Stromal cell of bone marrow (primary cell): ENCODE results near the gene TOR3A.
"Not testable (repeated sequence)": the region's sequence is repeated elsewhere in the genome, so short reads cannot be mapped to it uniquely, and the experiment has no call there.

Experiments
- DNase-seq: peaks from one replicate; pipeline ENCODE4 v3.0.0-alpha.2; 2012; ENCODE audit warnings: low read depth

Gene TOR3A

DNA sequence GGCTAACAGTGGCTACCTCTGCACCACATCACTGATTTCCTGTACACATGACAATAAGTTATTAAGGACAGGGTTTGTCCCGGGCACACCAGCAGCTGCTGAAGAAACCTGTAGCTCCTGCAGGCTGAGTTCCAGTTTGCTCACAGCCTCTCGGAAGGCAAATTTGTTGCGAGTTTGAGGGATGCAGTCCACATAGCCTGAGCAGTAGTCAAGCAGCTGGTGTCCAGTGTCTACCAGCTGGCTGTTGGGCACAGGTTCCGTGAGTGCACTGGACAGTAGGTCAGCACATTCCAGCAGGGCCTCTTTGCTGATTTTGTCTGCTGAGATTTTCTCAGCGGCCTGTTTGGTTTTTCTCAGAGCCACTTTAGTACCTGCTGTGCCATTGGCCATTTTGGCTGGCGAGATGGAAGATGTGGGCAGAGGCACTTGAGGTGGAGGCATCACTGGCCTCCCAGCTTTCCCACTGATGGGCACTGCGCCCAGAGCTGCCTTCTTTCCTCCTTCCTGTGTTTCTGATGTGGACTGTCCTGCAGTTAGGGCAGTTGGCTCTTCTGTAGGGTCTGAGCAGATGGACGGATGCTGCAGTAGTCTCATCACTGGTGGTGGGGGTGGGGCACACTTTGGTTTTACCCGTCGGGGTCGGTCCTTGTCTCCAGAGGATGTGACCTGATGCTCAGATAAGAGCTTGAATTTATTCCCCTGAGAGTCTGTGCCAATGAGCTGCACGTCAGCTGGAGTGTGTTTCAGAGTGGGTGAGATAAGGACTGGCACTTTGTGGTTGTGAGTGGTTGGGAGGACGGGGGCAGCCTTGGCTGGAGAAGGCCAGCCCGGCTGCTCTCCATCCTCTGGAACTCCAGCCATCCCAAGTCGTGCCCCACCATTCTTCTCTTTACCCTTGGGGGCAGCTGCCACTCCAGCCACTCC, 26.1 kb downstream of the TOR3A start:
- DNase-seq, result no peak

DNA sequence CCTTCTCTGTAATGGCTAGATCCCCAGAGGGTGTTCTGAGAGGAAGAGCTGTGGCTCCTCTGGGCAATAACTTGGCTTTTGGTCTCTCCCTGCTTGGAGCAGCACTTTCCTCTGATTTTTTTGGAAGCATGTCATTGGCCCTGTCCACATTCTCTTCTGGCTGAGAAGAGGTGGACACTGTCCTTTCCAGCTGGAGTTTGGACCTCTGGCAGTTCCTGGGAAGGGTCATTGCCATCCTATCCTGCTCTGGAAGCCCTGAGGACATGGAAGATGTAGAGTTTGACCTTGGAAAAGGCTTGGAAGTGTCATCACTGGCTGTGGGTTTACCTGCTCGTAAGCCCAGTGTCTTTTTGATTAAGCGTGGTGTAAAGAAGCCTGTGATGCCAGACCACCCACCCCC, 26.8 kb downstream of the TOR3A start:
- DNase-seq, result no peak

- DNase-seq, result no peak
Measured at GRCh38 chr1:179115181-179115580, 33.3 kb downstream of the TOR3A start.

DNA sequence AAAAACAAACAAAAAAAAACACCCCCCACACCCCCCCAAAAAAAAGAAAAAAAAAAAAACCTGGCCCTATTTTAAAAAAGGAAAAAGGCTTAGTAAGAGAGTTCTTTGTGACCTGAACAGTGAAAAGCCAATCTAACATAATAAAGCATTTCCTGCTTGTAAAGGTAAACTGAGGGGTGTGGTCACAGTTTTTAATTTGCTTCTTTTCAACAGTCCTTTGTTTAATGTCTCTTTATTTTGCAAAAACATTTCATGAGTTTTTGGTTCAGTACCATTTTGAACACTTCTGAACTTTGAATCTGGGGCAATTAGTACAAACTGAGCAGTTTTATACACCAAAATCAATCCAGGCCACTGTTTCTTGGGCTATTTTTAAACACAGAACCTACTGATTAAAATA, 37.6 kb downstream of the TOR3A start:
- DNase-seq, result no peak

GRCh38 chr1:179120736-179121135, 38.9 kb downstream of the TOR3A start:
- DNase-seq, result no peak

DNA sequence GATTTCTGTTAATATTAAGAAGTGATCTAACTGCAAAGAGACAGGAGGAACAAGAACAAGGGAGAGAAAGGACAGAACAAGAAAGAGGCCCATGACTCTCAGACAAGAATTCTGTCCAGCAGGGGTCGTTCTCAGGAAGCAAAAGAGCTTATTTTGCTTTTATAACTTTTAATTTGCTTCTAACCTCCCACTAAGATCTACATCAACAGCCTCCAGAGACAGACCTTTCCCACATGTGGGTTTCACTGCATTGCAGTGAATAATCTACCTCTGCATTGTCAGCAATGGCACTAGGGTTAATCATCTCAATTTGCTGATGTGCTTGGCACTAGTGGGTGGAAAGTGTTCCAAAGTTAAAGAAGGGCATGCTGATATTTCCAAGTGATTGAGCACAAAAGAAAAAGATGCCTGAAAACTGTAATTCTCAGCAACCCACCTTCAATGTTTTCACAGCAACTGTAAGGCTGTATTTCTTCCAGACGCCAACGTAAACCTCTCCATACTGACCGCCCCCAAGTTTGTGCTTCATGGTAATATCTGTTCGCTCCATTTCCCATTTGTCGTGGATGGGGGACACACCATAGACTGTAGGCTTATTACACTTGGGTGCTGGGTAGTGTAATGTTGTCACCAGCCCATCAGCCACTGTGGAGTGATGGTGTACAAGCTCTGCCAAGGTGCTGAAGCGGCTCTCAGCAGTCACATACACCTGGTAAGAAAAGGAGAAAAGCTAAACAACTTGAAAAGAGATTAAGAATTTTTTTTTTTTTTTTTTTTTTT, 39.5 kb downstream of the TOR3A start:
- DNase-seq, result peak; percentile 52

DNA sequence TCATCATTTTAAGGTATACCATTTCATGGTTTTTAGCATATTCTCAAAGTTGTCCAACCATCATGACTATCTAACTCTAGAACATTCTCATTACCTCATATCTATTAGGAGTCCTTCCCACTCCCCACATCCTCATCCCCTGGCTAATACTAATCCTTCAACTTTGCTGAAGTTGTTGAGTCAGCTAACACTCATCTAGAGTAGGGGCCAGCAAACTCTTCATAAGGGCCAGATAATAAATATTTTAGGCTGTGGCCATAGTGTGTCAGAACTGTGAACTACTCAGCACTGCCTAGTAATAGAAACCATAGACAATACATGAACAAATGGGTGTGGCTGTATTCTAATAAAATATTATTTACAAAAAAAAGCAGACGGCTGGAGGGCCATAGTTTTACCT, 43.0 kb downstream of the TOR3A start:
- peak; percentile 47 for DNase-seq

DNA sequence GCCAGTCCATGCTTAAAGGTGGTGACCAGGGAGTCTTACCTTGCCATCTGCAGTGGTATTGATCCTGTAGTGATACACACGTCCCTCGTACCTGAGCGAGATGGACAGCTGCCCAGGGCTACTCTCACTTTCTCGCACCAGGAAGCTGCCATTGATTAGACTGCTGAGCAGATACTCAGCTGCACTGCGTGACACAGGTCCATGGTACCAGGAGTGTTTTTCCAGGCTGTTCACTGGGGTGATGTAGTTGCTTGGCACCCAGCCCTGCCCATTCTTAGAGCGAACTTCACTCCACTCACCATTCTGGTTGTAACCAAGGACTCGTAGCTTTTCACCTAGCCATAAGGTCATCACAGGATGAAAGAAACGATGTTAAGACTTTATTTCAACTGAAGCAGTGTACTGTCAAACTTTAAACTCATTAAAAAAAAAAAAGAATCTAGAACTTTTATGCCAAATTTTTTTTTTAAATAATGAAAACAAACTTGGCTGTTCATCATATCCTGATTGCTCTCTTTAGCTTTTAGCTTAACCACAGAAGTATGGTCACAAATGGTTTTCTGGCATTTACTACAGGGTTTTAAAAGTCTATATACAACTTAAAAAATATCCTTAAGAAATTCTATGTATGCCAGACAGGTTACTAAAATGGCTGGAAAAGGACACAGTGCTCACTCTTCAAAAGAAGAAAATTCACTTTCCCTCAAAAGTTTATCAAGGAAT, 44.6 kb downstream of the TOR3A start:
- no peak for DNase-seq

GRCh38 chr1:179127163-179127895, 45.5 kb downstream of the TOR3A start:
- peak; percentile 58 for DNase-seq

DNA sequence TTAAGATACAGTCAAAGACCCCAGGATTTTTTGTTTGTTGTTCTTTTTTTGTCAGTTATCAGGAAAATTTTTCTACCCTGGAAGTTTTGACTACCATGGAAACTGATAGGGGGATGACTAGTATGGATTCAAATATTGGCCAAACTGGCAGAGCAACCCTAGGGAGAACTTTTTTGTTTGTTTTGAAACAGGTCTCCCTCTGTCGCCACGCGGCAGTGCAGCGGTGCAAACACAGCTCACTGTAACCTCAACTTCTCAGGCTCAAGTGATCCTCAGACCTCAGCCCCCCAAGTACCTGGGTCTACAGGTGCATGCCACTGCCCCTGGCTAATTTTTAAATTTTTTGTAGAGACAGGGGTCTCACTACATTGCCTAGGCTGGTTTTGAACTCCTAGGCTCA, 46.6 kb downstream of the TOR3A start:
- DNase-seq, result no peak

DNA sequence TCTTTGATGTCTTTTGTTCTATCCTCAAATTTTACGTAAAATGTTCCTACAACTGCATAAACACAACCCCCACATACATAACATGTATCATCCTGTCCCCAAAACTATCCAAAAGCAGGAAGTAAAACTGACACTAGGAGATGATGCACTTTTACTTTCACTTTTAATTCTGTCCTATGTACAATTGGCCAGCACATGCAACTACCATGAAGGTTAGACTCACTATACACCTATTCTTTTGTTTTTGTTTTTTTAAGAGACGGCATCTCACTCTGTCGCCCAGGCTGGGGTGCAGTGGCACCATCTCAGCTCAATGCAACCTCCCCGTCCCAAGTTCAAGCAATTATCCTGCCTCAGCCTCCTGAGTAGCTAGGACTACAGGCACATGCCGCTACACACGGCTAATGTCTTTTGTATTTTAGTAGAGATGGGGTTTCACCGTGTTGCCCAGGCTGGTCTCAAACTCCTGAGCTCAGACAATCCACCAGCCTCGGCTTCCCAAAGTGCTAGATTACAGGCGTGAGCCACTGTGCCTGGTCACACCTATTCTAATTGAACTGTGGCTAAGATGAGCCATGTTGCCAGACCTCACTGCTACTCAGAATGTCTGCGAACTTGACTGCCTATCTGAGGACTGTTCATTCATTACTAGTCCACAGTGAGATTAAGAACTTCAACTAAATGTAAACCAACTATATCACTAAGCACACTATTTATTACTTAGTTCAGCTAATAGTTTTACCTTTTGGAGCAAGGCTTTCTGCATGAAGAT, 48.0 kb downstream of the TOR3A start:
- DNase-seq, result no peak

- DNase-seq, result not testable (repeated sequence)
Measured at GRCh38 chr1:179135168-179135567, 53.3 kb downstream of the TOR3A start.

DNA sequence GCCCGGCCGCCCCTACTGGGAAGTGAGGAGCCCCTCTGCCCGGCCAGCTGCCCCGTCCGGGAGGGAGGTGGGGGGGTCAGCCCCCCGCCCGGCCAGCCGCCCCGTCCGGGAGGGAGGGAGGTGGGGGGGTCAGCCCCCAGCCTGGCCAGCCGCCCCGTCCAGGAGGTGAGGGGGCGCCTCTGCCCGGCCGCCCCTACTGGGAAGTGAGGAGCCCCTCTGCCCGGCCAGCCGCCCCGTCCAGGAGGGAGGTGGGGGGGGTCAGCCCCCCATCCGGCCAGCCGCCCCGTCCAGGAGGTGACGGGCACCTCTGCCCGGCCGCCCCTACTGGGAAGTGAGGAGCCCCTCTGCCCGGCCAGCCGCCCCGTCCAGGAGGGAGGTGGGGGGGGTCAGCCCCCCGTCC, 53.8 kb downstream of the TOR3A start:
- DNase-seq, result not testable (repeated sequence)

DNA sequence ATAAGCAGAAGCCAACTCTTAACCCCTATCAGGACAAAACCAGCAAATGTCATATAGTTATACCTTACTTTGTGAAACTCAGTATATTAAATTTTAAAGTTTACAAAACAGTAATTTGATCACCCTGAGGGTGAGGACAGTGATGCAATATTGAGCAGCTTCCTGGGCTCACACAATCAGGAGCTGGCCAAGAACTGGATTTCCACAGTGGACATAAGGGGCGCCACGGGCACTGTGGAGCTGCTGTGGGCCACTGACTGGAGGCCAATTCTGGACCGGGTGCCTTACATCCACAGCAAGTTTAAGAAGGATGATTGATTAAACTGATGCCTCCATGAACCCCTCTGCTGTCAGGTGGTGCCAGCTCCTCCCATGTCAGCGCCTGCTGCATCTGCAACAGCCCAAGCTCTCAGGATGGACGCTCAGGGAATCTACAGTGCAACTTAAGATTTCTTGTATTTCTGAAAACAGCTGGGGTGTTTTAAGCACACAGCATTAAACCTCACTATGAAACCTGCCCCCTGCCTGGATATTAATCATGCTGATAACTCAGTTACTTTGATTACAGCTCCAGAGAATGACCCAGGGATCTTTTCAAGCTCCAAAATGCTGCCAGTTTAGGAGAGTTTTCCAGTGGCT, 55.9 kb downstream of the TOR3A start:
- DNase-seq, result no peak

DNA sequence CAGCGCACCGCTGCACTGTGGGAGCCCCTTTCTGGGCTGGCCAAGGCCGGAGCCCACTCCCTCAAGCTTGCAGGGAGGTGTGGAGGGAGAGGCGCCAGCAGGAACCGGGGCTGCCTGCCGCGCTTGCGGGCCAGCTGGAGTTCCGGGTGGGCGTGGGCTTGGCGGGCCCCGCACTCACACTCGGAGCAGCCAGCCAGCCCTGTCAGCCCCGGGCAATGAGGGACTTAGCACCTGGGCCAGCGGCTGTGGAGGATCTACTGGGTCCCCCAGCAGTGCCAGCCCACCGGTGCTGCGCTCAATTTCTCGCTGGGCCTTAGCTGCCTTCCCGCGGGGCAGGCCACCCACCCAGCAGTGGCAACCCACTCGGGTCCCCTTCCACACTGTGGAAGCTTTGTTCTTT, 56.9 kb downstream of the TOR3A start:
- DNase-seq, result not testable (repeated sequence)

- DNase-seq, result peak; percentile 67
Measured at GRCh38 chr1:179141592-179142251, 59.9 kb downstream of the TOR3A start.

DNA sequence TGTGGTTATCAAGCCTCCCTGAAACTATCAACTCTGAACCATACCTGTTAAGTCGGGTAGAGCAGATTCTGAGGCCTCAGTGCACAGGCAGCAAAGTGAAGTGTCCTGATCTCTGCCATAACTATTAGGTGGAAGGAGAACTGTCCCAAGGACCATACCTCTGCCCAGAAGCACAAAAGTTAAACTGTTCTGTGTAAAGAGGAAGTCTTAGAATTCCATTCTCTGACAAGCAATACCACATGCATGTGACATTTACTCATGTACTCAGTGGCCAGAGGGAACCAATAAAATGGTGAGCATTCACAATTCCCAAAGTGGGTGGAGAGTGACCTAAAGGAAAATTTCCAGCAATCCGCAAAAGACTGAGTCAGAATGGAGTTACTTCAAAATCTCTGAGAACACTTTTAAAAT, 61.0 kb downstream of the TOR3A start:
- DNase-seq, result peak; percentile 97

DNA sequence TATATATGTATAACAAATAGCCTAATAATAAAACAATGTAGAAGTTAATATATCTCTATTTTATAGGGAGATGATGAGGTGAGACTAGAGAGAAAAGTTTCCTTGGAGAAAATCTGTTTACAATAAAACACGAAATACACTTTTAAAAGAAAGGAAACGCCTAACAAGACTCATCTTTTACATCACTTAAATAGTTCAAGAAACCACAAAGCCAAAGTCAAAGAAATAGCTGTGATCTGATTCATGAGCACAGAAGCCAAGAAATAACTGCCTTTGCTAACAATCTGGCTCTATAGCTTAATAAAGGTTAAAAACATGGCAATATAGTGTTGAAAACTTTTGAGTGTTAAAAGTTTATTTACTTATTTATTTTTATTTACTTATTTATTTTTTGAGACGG, 61.5 kb downstream of the TOR3A start:
- DNase-seq, result peak; percentile 92

GRCh38 chr1:179144626-179145025, 62.8 kb downstream of the TOR3A start:
- DNase-seq, result no peak

DNA sequence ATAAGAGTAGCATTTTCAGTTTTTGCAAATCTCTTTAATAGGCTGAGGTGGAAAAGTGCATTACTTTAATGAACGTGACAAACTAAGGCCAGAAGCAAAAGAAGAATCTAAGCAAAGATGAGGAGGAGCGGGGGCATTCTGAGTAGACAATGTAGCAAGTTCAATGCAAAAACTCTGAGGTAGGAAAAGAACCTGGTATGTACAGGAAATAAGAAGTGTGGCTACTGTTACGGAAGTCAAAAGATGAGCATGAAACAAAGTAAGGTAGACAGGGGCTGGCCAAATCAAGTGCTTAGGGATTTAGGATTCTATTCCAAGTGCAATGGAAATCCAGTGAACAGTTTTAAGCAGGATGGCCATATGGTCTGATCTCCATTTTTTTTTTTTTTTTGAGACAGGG, 63.7 kb downstream of the TOR3A start:
- DNase-seq, result no peak
